ENCODE results near the gene LAMA3. TPM values are rescaled to one million over a fixed set of nuclear protein-coding genes. Genes with fewer than 3 reads are reported as not detected.

LAMA3 gene
- total RNA-seq, 1 donor from 2014 or later, result 1.7 TPM

DNA sequence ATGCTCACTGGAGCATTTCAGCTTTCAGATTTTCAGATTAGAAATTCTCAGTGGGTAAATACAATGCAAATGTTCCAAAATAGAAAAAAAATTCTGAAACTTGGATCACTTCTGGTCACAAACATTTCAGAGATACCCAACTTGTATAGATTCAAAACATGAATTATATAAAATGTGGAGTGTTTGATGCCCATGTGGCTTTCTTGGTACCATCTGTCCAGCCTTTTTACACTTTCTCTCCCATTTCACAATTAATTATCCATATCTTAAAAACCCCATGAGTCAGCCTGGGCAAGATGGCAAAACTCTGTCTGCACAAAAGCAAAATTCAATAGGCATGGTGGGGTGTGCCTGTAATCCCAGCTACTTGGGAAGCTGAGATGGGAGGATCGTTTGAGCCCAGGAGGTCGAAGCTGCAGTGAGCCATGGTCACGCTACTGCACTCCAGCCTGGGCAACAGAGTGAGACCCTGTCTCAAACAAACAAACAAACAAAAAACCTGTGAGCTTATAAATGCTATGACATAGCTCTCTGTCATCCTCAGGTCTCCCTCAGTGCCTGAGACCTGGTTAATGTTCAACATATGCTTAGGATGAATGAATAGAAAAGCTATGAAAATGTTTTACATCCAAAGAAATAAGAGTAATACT lies 179.0 kb downstream of the LAMA3 start:
- Mint-ChIP-seq H3K4me3 (ENCODE audit: unreplicated experiment) (no peak overlapping the region), H3K4me1 (ENCODE audit: unreplicated experiment) (peaks cover 18% of the 10 kb centered on the region), H3K36me3 (ENCODE audit: low read depth, unreplicated experiment) (no peaks in the 10 kb centered on the region), H3K9me3 (ENCODE audit: unreplicated experiment) (no peaks in the 10 kb centered on the region), H3K27me3 (ENCODE audit: unreplicated experiment) (no peaks in the 10 kb centered on the region), H3K27ac (ENCODE audit: unreplicated experiment) (no peak overlapping the region)
- no peak for DNase-seq (ENCODE audit: low spot score)
- no peak for TF ChIP-seq CTCF (IDR thresholded peaks at IDR 0.05; ENCODE audit: unreplicated experiment)

DNA sequence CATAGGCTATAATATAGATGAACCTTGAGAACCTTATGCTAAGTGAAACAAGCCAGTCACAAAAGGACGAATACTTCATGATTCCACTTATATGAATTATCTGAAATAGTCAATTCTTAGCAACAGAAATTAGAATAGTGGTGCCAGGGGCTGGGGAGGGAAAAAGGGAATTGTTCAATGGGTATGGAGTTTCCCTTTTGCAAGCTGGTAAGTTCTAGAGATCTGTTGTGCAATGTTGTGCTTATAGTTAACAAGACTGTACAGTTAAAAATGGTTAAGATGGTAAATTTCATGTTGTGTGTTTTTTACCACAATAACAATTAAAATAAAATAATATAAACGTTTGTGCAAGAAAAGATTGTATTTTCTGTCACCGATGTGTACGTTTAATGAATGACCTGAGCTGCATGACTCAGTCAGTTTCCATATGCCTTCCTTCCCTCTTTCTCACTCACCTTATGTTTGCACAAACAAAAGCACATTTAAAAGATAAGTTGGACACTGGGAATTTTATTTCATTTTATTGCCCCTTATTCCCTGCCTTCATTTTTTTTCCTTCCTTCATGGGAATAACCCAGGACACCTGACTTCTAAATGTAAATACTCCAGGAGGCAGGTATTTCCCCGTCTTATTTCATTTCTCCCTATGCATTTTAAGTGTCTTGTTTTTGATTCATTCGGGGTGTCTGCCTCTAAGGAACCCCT lies 181.6 kb downstream of the LAMA3 start:
- no peak for DNase-seq (ENCODE audit: low spot score)
- H3K9me3 Mint-ChIP-seq (ENCODE audit: unreplicated experiment), result no peaks in the 10 kb centered on the region
- H3K27ac Mint-ChIP-seq (ENCODE audit: unreplicated experiment), result no peak overlapping the region
- no peaks in the 10 kb centered on the region for H3K36me3 Mint-ChIP-seq (ENCODE audit: low read depth, unreplicated experiment)
- H3K27me3 Mint-ChIP-seq (ENCODE audit: unreplicated experiment), result no peaks in the 10 kb centered on the region
- no peak for TF ChIP-seq CTCF (IDR thresholded peaks at IDR 0.05; ENCODE audit: unreplicated experiment)
- H3K4me1 Mint-ChIP-seq (ENCODE audit: unreplicated experiment), result peaks cover 18% of the 10 kb centered on the region
- no peak overlapping the region for H3K4me3 Mint-ChIP-seq (ENCODE audit: unreplicated experiment)

GRCh38 chr18:23871410-23871809 lies 182.2 kb downstream of the LAMA3 start:
- no peak overlapping the region for H3K4me3 Mint-ChIP-seq (ENCODE audit: unreplicated experiment)
- TF ChIP-seq CTCF (IDR thresholded peaks at IDR 0.05; ENCODE audit: unreplicated experiment), result no peak
- no peaks in the 10 kb centered on the region for H3K36me3 Mint-ChIP-seq (ENCODE audit: low read depth, unreplicated experiment)
- no peak overlapping the region for H3K27ac Mint-ChIP-seq (ENCODE audit: unreplicated experiment)
- H3K4me1 Mint-ChIP-seq (ENCODE audit: unreplicated experiment), result peaks cover 18% of the 10 kb centered on the region
- peak; percentile 50 for DNase-seq (ENCODE audit: low spot score)
- no peaks in the 10 kb centered on the region for H3K9me3 Mint-ChIP-seq (ENCODE audit: unreplicated experiment)
- H3K27me3 Mint-ChIP-seq (ENCODE audit: unreplicated experiment), result no peaks in the 10 kb centered on the region

DNA sequence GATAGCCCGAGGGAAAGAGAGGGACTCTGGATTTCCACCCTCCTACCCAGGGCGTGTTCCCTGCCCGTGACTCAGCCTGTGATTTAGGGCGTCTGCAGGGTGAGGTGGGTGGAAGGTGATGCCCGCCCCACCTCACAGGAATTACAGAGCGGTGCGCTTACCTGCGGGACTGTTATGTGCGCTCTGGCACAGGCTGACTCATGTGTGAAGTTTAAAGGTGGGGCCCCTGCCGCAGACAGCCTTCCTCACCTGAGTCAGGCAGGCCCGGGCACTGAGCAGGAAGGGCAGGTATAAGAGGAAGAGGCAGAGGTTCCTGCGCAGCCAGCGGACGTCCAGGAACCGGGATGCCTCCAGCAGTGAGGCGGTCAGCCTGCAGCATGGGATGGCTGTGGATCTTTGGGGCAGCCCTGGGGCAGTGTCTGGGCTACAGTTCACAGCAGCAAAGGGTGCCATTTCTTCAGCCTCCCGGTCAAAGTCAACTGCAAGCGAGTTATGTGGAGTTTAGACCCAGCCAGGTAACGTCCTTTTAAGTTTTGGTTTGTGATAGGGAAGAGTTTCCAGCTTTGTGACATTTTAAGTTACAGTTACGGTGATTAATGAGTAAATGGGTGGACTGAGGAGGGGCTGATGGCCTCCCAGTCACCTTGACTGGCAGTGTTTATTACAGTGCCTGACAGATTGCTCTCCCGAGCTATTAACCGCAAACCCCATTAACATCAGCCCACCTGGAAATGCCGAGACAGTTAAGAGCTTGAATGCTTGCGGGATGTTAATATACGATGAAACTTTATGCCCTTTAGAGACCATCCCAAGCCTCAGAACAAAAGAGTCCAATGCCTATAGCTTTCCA lies 183.7 kb downstream of the LAMA3 start:
- TF ChIP-seq CTCF (IDR thresholded peaks at IDR 0.05; ENCODE audit: unreplicated experiment), result no peak

More for the DNA sequence above, 183.7 kb downstream of the LAMA3 start:
- no peaks in the 10 kb centered on the region for H3K36me3 Mint-ChIP-seq (ENCODE audit: low read depth, unreplicated experiment)
- H3K4me1 Mint-ChIP-seq (ENCODE audit: unreplicated experiment), result peaks cover 18% of the 10 kb centered on the region
- DNase-seq (ENCODE audit: low spot score), result no peak
- H3K27me3 Mint-ChIP-seq (ENCODE audit: unreplicated experiment), result no peaks in the 10 kb centered on the region
- no peak overlapping the region for H3K27ac Mint-ChIP-seq (ENCODE audit: unreplicated experiment)
- no peak overlapping the region for H3K4me3 Mint-ChIP-seq (ENCODE audit: unreplicated experiment)
- no peaks in the 10 kb centered on the region for H3K9me3 Mint-ChIP-seq (ENCODE audit: unreplicated experiment)
